Peyer's patch (tissue), 4 donors: ENCODE data around the gene MAOB.

ENCODE experiments used
- POLR2A ChIP-seq, 2 donors: fragments of 450-650 bp; IDR thresholded peaks; one replicate each; pipeline ENCODE4 v1.5.1; 2017; ENCODE audit warnings: antibody characterized with exemption in 2 of 2, mild to moderate bottlenecking in 2 of 2, moderate library complexity in 2 of 2
- TF ChIP-seq, protein P1 (sequence below), 6 experiments: fragments of 450-650 bp in 4 of 6; fragments of 200-600 bp in 2 of 6; sonication (generic) in 1 of 6; IDR thresholded peaks; one replicate each; pipeline ENCODE4 v1.5.1; 2017 to 2019; ENCODE audit warnings: antibody characterized with exemption in 6 of 6, mild to moderate bottlenecking in 3 of 6, moderate library complexity in 1 of 6

DNA sequence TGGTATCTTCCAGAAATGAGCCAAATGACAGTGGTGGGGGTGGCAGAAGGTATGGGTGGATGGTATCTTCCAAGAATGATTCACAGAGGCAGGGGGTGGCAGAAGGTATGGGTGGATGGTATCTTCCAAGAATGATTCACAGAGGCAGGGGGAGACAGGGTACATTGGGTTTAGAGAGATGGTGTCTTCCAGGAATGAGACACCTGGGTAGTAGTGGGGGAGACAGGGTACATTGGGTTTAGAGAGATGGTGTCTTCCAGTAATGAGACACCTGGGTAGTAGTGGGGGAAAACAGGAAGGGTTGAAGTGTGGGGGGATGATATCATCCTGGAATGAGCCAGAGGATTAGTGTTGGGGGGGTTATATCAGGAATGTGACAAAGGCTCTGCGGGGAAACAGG, 164.2 kb downstream of the MAOB start:
- TF ChIP-seq, protein P1, sequence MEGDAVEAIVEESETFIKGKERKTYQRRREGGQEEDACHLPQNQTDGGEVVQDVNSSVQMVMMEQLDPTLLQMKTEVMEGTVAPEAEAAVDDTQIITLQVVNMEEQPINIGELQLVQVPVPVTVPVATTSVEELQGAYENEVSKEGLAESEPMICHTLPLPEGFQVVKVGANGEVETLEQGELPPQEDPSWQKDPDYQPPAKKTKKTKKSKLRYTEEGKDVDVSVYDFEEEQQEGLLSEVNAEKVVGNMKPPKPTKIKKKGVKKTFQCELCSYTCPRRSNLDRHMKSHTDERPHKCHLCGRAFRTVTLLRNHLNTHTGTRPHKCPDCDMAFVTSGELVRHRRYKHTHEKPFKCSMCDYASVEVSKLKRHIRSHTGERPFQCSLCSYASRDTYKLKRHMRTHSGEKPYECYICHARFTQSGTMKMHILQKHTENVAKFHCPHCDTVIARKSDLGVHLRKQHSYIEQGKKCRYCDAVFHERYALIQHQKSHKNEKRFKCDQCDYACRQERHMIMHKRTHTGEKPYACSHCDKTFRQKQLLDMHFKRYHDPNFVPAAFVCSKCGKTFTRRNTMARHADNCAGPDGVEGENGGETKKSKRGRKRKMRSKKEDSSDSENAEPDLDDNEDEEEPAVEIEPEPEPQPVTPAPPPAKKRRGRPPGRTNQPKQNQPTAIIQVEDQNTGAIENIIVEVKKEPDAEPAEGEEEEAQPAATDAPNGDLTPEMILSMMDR (IDR thresholded peaks at IDR 0.05), result no peak
- no peak for TF ChIP-seq POLR2A (IDR thresholded peaks at IDR 0.05)
